Astrocyte (in vitro differentiated cells and primary cell): ENCODE measurements around the gene TMEM225B. TPM values are rescaled to one million over a fixed set of nuclear protein-coding genes. Genes with fewer than 3 reads are reported as not detected.

Experiments used
- DNase-seq: peaks from one replicate; pipeline ENCODE4 v3.0.0-alpha.2; 2010; ENCODE audit warnings: low read depth
- FAIRE-seq: peaks from 2 replicates; lab custom pipeline; 2011; peaks lifted over from hg19 to GRCh38; lab: Jason Lieb, UNC
- H2AFZ ChIP-seq: 2 replicates; pipeline ENCODE4 v1.6.0; 2012; ENCODE audit warnings: low read depth, low read length, inconsistent platforms
- H3K27ac ChIP-seq: 2 replicates; pipeline ENCODE4 v1.5.1; 2011; ENCODE audit warnings: low read depth, low read length, inconsistent platforms
- H3K27me3 ChIP-seq: 2 replicates; pipeline ENCODE4 v1.6.0; 2011; ENCODE audit warnings: low read length, inconsistent platforms; ENCODE audit not compliant: insufficient read depth
- H3K36me3 ChIP-seq: 2 replicates; pipeline ENCODE4 v1.5.1; 2011; ENCODE audit warnings: low read length, inconsistent platforms; ENCODE audit not compliant: insufficient read depth
- H3K4me1 ChIP-seq: 2 replicates; pipeline ENCODE4 v1.5.1; 2011; ENCODE audit warnings: low read length, inconsistent platforms; ENCODE audit not compliant: insufficient read depth
- H3K4me2 ChIP-seq: 2 replicates; pipeline ENCODE4 v1.6.0; 2012; ENCODE audit warnings: low read length, inconsistent platforms
- H3K4me3 ChIP-seq: 2 replicates; pipeline ENCODE4 v1.5.1; 2011; ENCODE audit warnings: low read depth, mild to moderate bottlenecking, low read length, inconsistent platforms; ENCODE audit not compliant: insufficient read depth
- H3K79me2 ChIP-seq: 2 replicates; pipeline ENCODE4 v1.6.0; 2012; ENCODE audit warnings: mild to moderate bottlenecking, low read length, inconsistent platforms; ENCODE audit not compliant: insufficient read depth
- H3K9ac ChIP-seq: 2 replicates; pipeline ENCODE4 v1.6.0; 2012; ENCODE audit warnings: mild to moderate bottlenecking, low read length, inconsistent platforms
- H3K9me3 ChIP-seq: 2 replicates; pipeline ENCODE4 v1.5.1; 2012; ENCODE audit warnings: low read depth, mild to moderate bottlenecking, low read length, inconsistent platforms; ENCODE audit not compliant: insufficient read depth
- H4K20me1 ChIP-seq: 2 replicates; pipeline ENCODE4 v1.6.0; 2012; ENCODE audit warnings: low read length, inconsistent platforms; ENCODE audit not compliant: insufficient read depth
- H3K27ac Mint-ChIP-seq: one replicate; pipeline ENCODE4 v1.8.0; 2021; ENCODE audit warnings: mild to moderate bottlenecking, mixed read lengths; ENCODE audit not compliant: unreplicated experiment
- H3K27me3 Mint-ChIP-seq: one replicate; pipeline ENCODE4 v1.8.0; 2021; ENCODE audit warnings: low read depth, mixed read lengths; ENCODE audit not compliant: unreplicated experiment
- H3K36me3 Mint-ChIP-seq: one replicate; pipeline ENCODE4 v1.8.0; 2021; ENCODE audit warnings: low read depth, mixed read lengths; ENCODE audit not compliant: unreplicated experiment
- H3K4me1 Mint-ChIP-seq: one replicate; pipeline ENCODE4 v1.8.0; 2021; ENCODE audit warnings: low read depth, mixed read lengths; ENCODE audit not compliant: unreplicated experiment
- H3K4me3 Mint-ChIP-seq: one replicate; pipeline ENCODE4 v1.8.0; 2021; ENCODE audit warnings: mild to moderate bottlenecking, moderate library complexity, mixed read lengths; ENCODE audit not compliant: unreplicated experiment
- H3K9me3 Mint-ChIP-seq: one replicate; pipeline ENCODE4 v1.8.0; 2021; ENCODE audit warnings: mild to moderate bottlenecking, mixed read lengths; ENCODE audit not compliant: unreplicated experiment
- EZH2 ChIP-seq: IDR thresholded peaks from 2 replicates; pipeline ENCODE4 v1.6.1; 2012; ENCODE audit warnings: mild to moderate bottlenecking, low read length, inconsistent platforms; ENCODE audit not compliant: insufficient read depth
- total RNA-seq: library from RNA; stranded (reverse); gene quantifications from 2 replicates; pipeline ENCODE4 v1.2.1, GENCODE V29; 2021
- TF ChIP-seq, protein P1 (sequence below): IDR thresholded peaks from 2 replicates; pipeline ENCODE4 v1.5.1; 2011; ENCODE audit warnings: low read depth, mild to moderate bottlenecking, inconsistent platforms, low read length, moderate library complexity; ENCODE audit not compliant: insufficient read depth

TMEM225B gene
- total RNA-seq, 1 donor from 2014 or later: 0.23 TPM

GRCh38 chr7:99628471-99629465 lies 30.7 kb downstream of the TMEM225B start:
- H3K36me3 Mint-ChIP-seq: peaks cover 16% of the 10 kb centered on the region
- Histone ChIP-seq H3K79me2 (peaks cover 4% of the 10 kb centered on the region), H3K9me3 (no peaks in the 10 kb centered on the region), H4K20me1 (peaks cover 35% of the 10 kb centered on the region), H3K4me2 (no peak overlapping the region), H2AFZ (no peak overlapping the region), H3K36me3 (peaks cover 34% of the 10 kb centered on the region), H3K27me3 (no peaks in the 10 kb centered on the region), H3K4me1 (no peaks in the 10 kb centered on the region), H3K27ac (no peak overlapping the region), H3K9ac (no peak overlapping the region), H3K4me3 (no peak overlapping the region)
- H3K27ac Mint-ChIP-seq: no peak overlapping the region
- FAIRE-seq: no peak
- TF ChIP-seq, protein P1, sequence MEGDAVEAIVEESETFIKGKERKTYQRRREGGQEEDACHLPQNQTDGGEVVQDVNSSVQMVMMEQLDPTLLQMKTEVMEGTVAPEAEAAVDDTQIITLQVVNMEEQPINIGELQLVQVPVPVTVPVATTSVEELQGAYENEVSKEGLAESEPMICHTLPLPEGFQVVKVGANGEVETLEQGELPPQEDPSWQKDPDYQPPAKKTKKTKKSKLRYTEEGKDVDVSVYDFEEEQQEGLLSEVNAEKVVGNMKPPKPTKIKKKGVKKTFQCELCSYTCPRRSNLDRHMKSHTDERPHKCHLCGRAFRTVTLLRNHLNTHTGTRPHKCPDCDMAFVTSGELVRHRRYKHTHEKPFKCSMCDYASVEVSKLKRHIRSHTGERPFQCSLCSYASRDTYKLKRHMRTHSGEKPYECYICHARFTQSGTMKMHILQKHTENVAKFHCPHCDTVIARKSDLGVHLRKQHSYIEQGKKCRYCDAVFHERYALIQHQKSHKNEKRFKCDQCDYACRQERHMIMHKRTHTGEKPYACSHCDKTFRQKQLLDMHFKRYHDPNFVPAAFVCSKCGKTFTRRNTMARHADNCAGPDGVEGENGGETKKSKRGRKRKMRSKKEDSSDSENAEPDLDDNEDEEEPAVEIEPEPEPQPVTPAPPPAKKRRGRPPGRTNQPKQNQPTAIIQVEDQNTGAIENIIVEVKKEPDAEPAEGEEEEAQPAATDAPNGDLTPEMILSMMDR: no peak
- no peak for TF ChIP-seq EZH2
- H3K9me3 Mint-ChIP-seq: no peaks in the 10 kb centered on the region
- no peak overlapping the region for H3K4me3 Mint-ChIP-seq
- no peak for DNase-seq
- H3K4me1 Mint-ChIP-seq: no peaks in the 10 kb centered on the region
- no peaks in the 10 kb centered on the region for H3K27me3 Mint-ChIP-seq

- Mint-ChIP-seq H3K4me1 (no peaks in the 10 kb centered on the region), H3K27me3 (no peaks in the 10 kb centered on the region), H3K36me3 (peaks cover 12% of the 10 kb centered on the region), H3K4me3 (no peak overlapping the region), H3K27ac (no peak overlapping the region), H3K9me3 (no peaks in the 10 kb centered on the region)
- no peak overlapping the region for H3K4me2 ChIP-seq
- H3K9ac ChIP-seq: no peak overlapping the region
- H3K36me3 ChIP-seq: peaks cover 33% of the 10 kb centered on the region
- H3K9me3 ChIP-seq: no peaks in the 10 kb centered on the region
- H3K4me3 ChIP-seq: no peak overlapping the region
- TF ChIP-seq, protein P1: no peak
- TF ChIP-seq EZH2: no peak
- DNase-seq (no peak), FAIRE-seq (no peak)
- no peak overlapping the region for H3K27ac ChIP-seq
- peaks cover 4% of the 10 kb centered on the region for H3K79me2 ChIP-seq
- no peaks in the 10 kb centered on the region for H3K4me1 ChIP-seq
- H2AFZ ChIP-seq: no peak overlapping the region
- H4K20me1 ChIP-seq: peaks cover 35% of the 10 kb centered on the region
- no peaks in the 10 kb centered on the region for H3K27me3 ChIP-seq
Measured at GRCh38 chr7:99629643-99630042, 31.6 kb downstream of the TMEM225B start.
